ENCODE measurements around the gene ACTG1.

DNA sequence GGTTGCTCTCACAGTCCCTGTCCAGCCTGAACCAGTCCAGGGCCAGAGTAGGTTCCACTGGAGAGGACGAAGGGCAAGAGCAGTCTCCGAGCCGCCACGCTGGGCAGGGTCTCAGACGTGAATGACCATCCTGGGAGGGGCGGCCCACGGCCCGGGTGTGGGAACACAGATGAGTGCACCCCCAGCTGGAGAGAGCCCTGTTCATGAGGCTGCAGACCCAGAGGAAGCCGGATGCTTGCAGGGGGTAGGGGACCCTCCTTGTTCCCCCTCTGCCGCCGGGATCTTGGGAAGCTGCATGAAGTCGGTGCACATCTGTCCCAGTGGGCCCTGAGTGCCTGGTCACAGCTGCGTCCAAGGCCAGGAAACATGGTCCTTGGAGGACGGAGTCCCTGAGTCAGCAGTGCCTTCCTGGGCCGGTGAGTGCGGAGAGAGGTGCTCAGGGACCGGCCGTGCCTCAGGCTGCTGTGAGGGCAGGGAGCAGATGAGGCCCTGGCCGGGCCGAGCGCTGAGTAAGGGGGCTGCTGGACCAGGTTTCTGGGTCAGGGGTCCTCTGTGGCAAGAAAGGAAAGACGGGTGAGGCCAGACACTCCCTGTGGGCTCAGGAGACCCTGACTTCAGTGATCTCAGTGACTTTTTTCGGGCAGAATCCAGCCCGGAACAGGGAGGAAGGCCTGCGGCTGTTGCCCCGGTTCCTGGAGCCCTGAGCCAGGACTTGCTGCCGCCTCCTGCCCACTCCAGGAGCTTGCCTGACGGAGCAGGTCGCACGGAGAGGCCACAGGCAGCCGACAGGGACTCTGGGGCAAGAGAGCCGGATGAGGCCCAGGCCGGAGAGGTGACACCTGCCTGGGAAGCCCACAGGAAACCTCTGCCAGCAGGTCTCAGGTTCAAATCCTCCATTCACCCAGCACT lies 45.8 kb downstream of the ACTG1 start:
- no peak for TF ChIP-seq FOXM1 (IDR thresholded peaks at IDR 0.05; ENCODE audit: borderline replicate concordance)
- no peak for TF ChIP-seq SP1 (IDR thresholded peaks at IDR 0.05)
- no peak for TF ChIP-seq L3MBTL2 (conservative IDR thresholded peaks at IDR 0.05)
- no peak for TF ChIP-seq ELF4 (IDR thresholded peaks at IDR 0.05)
- TF ChIP-seq FOXK2 (IDR thresholded peaks at IDR 0.05) = no peak
- TF ChIP-seq SUZ12 (IDR thresholded peaks at IDR 0.05) = no peak
- TF ChIP-seq ZNF384 (IDR thresholded peaks at IDR 0.05) = no peak
- TF ChIP-seq BHLHE40 (IDR thresholded peaks at IDR 0.05; ENCODE audit: borderline replicate concordance) = no peak
- no peak for TF ChIP-seq FOXA1 (IDR thresholded peaks at IDR 0.05)
- TF ChIP-seq, protein P1, sequence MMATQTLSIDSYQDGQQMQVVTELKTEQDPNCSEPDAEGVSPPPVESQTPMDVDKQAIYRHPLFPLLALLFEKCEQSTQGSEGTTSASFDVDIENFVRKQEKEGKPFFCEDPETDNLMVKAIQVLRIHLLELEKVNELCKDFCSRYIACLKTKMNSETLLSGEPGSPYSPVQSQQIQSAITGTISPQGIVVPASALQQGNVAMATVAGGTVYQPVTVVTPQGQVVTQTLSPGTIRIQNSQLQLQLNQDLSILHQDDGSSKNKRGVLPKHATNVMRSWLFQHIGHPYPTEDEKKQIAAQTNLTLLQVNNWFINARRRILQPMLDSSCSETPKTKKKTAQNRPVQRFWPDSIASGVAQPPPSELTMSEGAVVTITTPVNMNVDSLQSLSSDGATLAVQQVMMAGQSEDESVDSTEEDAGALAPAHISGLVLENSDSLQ (IDR thresholded peaks at IDR 0.05) = no peak
- TF ChIP-seq CTBP1 (IDR thresholded peaks at IDR 0.05; ENCODE audit: borderline replicate concordance) = no peak
- no peak for TF ChIP-seq ARNT (IDR thresholded peaks at IDR 0.05)

Measured in HEK293T (cell line).